ENCODE data around the gene AHNAK2.

The AHNAK2 gene

DNA sequence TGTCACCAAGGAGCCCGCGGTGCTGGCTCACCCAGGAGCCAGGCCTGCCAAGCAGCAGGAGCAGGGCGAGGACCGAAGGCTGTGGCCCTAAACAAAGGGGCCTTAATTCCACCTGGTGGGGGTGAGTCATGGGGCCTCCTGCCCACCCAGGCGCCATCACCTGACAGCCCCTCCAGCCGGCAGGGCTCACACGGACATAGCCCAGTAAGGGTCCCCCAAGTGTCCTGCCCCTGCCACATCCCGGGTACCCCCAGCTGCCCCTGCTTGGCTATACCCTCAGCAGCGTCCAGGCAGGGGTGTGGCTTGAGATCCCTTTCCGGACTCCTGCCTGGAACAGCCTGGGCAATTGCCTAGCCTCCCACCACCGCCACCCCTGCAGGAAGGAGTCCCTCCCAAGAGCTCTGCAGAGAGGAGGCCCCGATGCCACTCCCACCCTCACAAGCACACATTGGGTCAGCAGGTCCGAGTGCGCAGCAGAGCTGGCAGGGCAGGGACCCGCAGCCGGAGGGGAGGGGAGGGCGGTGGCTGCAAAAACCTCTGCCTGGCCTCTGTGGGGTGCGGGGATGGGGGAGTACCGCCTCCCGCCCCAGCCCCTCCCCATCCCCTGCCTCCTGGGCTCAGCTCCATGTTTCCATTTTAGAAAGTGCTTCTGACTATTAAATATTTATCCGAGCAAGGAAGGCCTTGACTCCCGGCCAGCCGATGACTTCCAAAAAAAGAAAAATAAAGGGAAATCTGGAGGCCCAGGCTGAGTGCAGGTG is 4.6 kb downstream of the AHNAK2 start:
- DNase-seq (ENCODE audit: low read depth, low spot score) = peak; percentile 73

DNA sequence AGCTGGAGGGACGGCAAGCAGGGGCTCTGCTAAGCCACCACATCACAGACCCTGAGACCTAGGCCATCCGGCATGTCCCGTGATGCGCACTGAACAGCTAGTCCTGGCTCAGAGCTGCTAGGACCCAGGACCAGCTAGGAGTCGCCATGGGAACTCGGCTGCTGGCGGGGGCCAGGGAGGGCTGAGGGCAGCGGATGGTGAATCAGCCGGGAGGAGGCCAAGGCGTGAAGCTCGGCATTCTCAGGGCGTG is 5.1 kb downstream of the AHNAK2 start:
- no peak for DNase-seq (ENCODE audit: low read depth, low spot score)

DNA sequence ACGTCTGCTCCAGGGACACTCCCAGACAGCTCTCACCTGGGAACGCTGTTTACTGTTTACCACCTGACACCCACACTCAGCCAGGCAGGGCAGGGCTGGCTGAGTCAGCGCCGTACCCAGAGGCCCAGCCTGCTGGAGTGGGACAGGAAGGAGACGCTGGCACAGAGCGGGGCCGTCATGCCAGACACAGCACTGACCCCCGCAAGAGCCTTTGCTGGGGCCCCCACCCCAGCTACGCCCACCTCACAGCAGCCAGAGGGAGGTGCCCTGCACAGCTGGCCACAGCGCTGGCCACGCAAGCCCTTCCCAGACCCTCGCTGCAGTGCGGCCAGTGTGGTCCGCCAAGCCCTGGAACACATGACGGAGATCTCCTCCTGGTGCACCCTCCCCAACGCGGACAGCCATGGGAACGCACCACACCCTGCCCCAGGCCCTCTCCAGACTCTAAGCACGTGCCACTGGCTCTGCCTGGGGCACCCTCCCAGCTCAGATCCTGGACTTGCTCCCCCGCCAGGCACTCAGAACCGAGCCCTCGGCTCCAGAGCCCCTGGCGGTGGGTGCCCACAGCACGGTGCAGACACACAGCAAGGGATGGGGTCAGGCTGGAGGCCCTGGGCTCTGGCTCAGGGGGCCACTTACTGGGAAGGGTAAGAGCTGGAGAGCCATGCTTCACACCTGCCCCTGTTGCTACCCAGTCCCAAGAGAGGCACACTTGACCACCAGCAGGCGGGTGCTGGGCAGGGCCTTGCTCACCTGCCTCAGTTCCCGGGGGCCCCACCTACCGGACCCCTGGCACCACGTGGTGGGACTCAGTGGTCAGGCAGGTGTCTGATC is 5.7 kb downstream of the AHNAK2 start:
- no peak for DNase-seq (ENCODE audit: low read depth, low spot score)

DNA sequence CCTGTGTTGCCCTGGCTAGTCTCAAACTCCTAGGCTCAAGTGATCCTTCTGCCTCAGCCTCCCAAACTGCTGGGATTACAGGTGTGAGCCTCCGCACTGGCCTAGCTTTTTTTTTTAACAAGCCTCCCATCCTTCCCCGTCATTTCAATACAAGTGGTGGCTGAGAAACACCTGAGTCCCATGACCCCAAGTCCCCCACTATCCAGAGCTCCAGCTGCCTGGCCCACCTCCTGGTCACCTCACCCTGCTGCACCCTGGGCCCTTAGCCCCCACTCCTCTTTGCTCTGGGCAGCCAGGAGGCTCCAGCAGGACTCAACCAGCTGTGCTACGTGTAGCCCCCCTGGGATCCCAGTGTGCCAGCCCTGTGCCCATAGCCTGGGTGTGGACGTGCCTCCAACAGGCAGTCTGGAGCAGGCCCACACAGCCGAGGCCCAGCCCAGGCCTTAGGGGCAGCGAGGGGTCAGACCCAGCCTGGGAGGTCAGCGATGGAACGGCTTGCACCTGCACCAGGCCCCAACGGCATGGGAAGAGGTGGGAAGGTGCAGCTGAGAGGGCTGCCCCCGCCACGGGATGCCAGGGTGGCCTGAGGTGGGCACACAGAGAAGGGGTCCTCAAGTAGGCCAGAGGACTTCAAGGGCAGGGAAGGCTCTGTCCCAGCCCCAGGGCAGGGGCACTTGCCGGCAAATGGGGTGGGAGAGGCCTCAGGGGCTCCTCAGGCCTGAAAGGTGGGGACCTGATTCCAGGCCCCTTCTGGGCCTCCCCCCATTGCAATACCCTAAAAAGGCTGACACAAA is 6.5 kb downstream of the AHNAK2 start:
- no peak for DNase-seq (ENCODE audit: low read depth, low spot score)

GRCh38 chr14:104970231-104971068 is 7.7 kb downstream of the AHNAK2 start:
- DNase-seq (ENCODE audit: low read depth, low spot score) = no peak

DNA sequence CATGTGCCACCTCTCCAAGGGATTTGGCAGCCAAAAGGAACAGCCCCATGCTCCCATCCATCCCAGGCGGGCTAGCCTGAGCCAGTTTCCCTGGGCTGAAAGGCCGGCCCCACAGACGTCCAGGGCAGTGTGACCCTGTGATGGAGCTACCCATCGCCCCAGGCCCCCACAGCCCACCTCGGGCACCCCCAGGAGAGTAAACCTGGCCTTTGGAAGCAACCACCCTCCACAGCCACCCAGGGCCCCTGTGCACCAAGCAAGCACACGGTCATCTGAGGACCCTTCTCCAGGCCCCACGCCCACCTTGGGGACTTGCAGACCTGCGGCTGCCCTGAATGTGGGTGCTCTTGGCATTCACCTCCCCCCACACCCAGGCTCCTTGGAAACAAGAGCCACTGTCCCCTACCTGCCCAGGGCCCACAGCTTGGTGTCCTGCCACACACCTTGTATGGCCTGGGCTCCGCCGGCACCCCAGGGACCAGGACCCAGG is 8.4 kb downstream of the AHNAK2 start:
- no peak for DNase-seq (ENCODE audit: low read depth, low spot score)

- DNase-seq (ENCODE audit: low read depth, low spot score) = no peak
Observed at GRCh38 chr14:104968541-104969401, 9.4 kb downstream of the AHNAK2 start.

DNA sequence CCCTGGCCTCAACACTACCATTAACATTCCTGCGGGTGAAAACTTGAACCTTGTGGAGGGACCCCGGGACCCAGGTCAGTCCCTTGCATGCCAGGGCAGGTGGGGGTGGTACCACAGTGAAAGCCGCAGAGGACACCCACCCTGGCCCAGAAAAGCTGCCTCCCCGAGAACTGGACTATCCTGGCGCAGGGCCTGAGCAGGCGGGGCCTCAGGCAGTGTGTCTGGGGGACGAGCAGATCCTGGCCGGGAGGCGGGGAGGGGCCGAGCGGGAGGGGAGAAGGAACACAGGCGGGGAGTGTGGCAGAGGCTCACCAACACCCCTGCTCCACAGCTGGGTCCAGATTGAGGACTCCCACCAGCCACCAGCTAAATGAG is 10.0 kb downstream of the AHNAK2 start:
- no peak for DNase-seq (ENCODE audit: low read depth, low spot score)

DNA sequence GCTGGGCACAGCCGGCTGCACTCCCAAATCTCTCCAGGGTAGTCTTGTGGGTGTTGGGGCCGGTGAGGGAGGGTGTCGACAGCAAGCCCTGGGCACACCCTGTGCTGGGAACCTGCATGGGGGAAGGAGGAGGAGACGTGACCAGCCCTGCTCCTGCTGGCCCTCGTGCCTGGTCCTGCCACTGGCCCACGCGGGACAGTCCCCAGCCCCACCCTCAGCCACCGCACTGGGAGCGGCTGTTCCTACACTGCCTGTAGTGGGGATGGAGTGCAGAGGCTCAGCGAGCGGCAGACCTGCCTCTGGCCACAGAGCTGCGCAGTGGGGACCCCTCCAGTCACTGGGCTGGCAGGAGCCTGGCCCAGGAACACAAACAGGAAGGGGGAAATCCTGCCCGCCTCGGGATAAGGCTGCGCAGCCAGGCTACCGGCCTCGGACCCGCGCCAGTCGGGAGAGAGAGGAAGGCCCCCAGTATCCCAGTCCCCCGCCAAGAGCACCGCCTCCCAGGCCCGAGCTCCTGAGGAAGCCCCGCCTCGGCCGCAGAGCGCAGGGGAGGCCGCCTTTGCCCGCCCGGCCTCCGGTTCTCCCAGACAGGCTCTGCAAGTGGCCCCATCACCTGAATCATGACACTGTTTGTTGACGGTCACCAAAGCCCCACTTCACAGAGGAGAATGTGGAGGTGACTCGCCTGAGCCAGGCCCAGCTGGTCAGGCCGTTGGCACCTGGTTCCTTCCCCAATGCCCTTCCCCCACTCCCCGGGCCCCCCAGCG is 10.6 kb downstream of the AHNAK2 start:
- DNase-seq (ENCODE audit: low read depth, low spot score) = no peak

DNA sequence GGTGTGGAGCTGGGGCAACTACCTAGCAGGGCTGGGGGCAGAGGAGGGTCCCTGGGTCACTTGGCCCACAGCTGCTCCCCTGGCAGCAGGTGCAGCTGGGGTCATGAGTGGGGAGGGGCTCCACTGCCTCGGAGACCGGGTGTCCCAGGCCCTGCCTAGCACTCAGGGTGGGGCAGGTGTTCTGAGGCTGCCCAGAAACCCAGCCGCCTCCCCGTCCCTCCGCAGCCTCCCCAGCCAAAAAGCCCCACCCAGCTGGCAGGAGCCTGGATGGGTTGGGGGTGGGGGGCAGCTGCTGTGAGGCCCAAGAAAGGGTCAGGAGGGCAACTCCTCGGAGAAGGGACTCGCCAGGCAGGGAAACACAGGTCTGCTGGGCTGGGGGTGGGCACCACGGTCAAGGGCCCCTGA is 11.2 kb downstream of the AHNAK2 start:
- DNase-seq (ENCODE audit: low read depth, low spot score) = no peak

GRCh38 chr14:104966261-104966865 is 11.8 kb downstream of the AHNAK2 start:
- no peak for DNase-seq (ENCODE audit: low read depth, low spot score)

GRCh38 chr14:104965561-104966231 is 12.5 kb downstream of the AHNAK2 start:
- DNase-seq (ENCODE audit: low read depth, low spot score) = no peak

DNA sequence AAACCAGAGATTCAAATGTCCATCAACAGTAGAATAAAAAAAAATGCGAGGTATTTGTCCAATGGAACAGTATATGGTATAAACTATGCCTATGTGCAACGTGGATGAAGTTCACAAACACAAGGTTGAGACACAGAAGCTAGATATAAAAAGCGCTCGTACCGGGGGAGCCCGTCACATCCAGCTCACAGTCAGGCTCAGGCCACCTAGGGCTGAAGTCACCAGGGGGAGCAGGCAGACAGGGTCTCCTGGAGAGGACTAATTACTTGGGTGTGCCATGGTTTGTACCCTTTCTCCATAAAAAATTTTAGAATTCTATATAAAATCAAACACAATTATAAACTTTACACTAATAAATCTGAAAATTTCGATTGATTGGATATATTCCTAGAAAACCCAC is 13.6 kb downstream of the AHNAK2 start:
- DNase-seq (ENCODE audit: low read depth, low spot score) = no peak

DNA sequence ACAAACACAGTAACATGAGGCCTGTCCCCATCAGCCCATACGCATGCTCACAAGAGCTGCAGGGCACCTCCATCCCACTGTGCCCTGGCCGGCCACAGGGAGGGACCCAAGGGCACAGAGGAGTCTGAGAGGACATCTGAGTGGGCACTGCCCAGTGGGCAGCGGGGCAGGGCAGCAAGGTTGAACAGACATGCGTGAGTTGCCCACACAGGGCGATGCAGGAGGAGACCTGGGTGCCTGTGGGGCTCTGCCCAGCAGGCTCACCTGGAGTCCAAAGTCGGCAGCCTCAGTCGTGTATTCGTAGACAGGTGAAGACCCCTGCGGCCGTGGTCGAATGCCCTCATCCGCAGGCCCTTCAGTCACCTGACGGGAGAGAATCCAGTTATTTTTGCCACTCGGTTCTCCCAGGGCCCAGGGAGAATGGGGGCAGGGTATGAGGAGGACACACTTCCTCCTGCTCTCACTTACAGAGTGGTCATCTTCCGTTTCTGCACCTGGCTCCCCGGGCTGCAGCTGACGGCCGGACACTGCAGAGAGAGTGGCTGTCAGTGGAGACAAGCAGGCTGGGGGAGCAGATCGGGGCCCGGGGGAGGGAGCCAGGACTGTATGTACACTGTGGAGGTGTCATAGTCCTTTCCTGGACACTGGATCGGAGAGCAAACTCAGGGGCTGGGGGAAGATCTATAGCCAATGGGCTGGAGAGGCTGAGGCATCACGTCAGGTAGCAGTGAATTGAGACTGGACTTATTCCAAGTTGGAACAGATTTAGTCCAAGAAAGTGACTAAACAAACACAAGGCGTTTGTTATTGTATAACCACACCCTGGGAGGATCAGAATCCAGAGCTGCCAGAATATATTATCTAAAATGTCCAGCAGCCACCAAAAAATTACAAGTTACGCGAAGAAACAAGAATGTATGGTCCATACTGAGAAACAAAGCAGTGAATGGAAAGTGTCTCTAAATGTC is 20.7 kb downstream of the AHNAK2 start:
- DNase-seq (ENCODE audit: low read depth, low spot score) = no peak

GRCh38 chr14:104956290-104956890 is 21.8 kb downstream of the AHNAK2 start:
- no peak for DNase-seq (ENCODE audit: low read depth, low spot score)

- no peak for DNase-seq (ENCODE audit: low read depth, low spot score)
Observed at GRCh38 chr14:104955396-104955770, 22.8 kb downstream of the AHNAK2 start.

- DNase-seq (ENCODE audit: low read depth, low spot score) = no peak
Observed at GRCh38 chr14:104954746-104955395, 23.3 kb downstream of the AHNAK2 start.
